ENCODE data around the gene FOXD1.
"Not testable (repeated sequence)": the region's sequence is repeated elsewhere in the genome, so short reads cannot be mapped to it uniquely, and the experiment has no call there.

The FOXD1 gene

GRCh38 chr5:73415171-73415570 is 33.4 kb downstream of the FOXD1 start:
- no peak for DNase-seq

DNA sequence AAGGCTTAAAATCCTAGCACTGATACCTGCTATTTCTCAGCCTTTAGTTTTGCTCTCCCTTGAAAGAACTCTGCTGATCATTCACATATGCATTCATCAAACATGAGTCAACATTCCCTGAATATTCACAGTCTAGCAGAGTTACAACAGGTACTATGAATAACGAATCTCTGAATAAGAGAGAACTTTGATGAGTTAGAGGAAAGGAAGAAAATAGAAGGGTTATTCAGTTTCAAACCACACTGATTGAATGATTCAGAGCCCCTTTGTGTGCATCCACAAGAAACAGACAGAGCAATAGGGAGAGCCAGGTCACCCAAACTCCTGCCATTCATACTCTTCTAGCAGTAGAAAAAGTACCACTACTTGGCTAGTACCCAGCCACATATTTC is 36.0 kb downstream of the FOXD1 start:
- no peak for DNase-seq

DNA sequence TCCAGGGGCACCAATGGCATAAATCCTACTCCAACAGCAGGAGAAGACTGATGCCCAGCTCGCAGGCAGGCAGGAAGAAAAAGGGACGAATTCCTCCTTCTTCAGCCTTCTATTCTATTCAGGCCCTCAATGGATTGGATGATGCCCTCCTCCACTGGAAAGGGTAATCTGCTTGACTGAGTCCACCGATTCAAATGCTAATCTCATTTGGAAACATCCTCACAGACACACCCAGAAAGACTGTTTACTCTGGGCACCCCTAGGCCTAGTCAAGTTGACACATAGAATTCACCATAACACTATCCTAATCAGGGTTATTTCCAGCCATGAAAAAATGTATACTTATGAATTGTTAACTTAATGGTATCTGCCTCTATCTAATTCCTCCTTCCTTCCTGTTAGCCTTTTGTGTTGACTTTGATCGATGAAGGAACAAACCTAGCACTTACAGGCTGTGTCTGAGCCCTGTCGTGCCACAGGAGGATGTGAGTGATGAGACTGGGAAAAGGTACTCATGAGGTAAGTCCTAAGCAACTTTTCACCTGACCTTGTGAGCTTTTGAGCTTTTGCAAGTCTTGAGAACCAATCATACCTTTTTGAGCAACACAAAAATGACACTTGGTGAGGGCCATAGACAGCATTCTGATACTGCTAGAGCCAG is 36.5 kb downstream of the FOXD1 start:
- DNase-seq = no peak

- not testable (repeated sequence) for DNase-seq
Measured at GRCh38 chr5:73409927-73410326, 38.6 kb downstream of the FOXD1 start.

- DNase-seq = no peak
Measured at GRCh38 chr5:73405691-73406090, 42.9 kb downstream of the FOXD1 start.

DNA sequence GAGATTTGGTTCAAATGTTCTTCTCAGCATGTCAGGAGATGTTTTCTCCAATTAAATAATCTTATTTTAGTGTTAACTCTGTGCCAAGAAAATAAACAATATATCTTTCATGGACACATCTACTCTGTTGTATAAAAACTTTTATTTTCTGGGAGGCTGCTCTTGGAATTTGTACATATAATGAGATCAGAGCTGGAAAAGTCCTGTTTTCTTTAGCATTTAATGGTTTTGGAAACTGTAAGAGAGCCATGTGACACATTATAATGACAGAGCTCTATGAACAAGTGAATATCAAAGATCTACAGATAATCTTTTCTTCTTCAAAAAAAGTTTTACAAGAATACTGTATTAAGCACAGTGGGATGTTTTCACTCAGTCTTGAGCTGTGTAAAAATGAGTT is 48.8 kb downstream of the FOXD1 start:
- no peak for DNase-seq
